Prostate gland (tissue), 2 donors: Measurements from ENCODE around the gene EPB41L4A. TPM values are rescaled to one million over a fixed set of nuclear protein-coding genes. Genes with fewer than 3 reads are reported as not detected.

Experiments
- DNase-seq: peaks from one replicate; pipeline ENCODE4 v3.0.0-alpha.2; 2019; ENCODE audit warnings: low spot score
- H3K27ac ChIP-seq, 2 donors: fragments of 200-600 bp; sonication (generic); 2 replicates each; pipeline ENCODE4 v1.5.1; 2017 to 2019
- H3K27me3 ChIP-seq: fragments of 200-600 bp; sonication (generic); replicated peaks from 2 replicates; pipeline ENCODE4 v1.5.1; 2019; ENCODE audit not compliant: insufficient read depth
- H3K36me3 ChIP-seq, 2 donors: fragments of 200-600 bp; sonication (generic); 1 replicate in 1 of 2; 2 replicates in 1 of 2; pipeline versions ENCODE4 v1.5.1 to v1.8.1; 2017 to 2019
- H3K4me1 ChIP-seq: fragments of 200-600 bp; sonication (generic); replicated peaks from 2 replicates; pipeline ENCODE4 v1.5.1; 2019
- H3K4me3 ChIP-seq, 2 donors: fragments of 200-600 bp; sonication (generic); 2 replicates each; pipeline ENCODE4 v1.5.1; 2017 to 2019
- H3K9me3 ChIP-seq: fragments of 200-600 bp; sonication (generic); 2 replicates; pipeline ENCODE4 v1.5.1; 2017
- CTCF ChIP-seq, 4 experiments: fragments of 200-600 bp in 2 of 4; fragments of 450-650 bp in 2 of 4; sonication (generic) in 2 of 4; IDR thresholded peaks; 1 replicate in 3 of 4; 2 replicates in 1 of 4; pipeline ENCODE4 v1.5.1; 2016 to 2019; ENCODE audit warnings: antibody characterized with exemption in 4 of 4, mild to moderate bottlenecking in 2 of 4, moderate library complexity in 2 of 4
- POLR2A ChIP-seq: fragments of 450-650 bp; IDR thresholded peaks from one replicate; pipeline ENCODE4 v1.6.1; 2016; ENCODE audit warnings: antibody characterized with exemption, mild to moderate bottlenecking
- POLR2AphosphoS5 ChIP-seq: sonication (generic); formaldehyde crosslinking; IDR thresholded peaks from one replicate; pipeline ENCODE4 v1.6.1; 2017; ENCODE audit warnings: antibody characterized with exemption
- WGBS: methylation state at CpG from one replicate; pipeline ENCODE4 v1.1.5; 2018; 5-methylcytosine and 5-hydroxymethylcytosine counted together
- intact Hi-C: fragments of 100-400 bp; cut with DNase I; formaldehyde crosslinking; loops from one replicate; pipeline ENCODE4 v1.14.2; 2022
- total RNA-seq, 2 donors: library from RNA; depleted of rRNA; stranded (reverse); fragments of >200 nt; gene quantifications; one replicate each; pipeline ENCODE4 v1.1.0, GENCODE V29; 2016

The EPB41L4A gene
- total RNA-seq, 2 donors from 2014 or later, result 23.0 to 37.5 TPM

DNA sequence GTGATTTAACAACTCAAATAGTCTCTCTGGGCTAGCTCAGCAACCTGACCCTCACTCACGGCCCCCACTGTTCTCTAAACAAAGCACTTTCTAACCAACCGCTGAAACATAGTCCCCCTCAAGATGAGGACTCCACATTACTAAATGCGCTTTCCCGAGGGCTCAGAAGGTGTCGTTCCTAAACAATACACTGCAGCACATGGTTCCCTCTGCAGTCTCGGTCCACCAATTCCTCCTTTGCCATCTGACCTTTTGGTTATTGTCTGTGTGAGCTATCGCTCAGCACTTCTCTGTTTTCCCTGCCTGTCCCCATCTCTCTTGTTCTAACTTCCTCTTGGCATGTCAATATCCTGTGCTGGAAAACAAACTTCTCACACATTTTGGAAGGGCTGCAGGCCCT lies 7.2 kb downstream of the EPB41L4A start:
- H3K4me1 ChIP-seq, result no peaks in the 10 kb centered on the region
- no peak for TF ChIP-seq POLR2A
- no peak for TF ChIP-seq CTCF (IDR thresholded peaks at IDR 0.05)
- TF ChIP-seq POLR2AphosphoS5, result no peak
- H3K27ac ChIP-seq, result peak overlapping the region in 1 of 2 donors; percentile 5
- 78% methylated on average over 7 of the region's 7 CpGs for WGBS
- no peak overlapping the region for H3K4me3 ChIP-seq
- intact Hi-C loops, result no loop called here
- no peak for DNase-seq
- H3K36me3 ChIP-seq, result no peaks in the 10 kb centered on the region
- no peaks in the 10 kb centered on the region for H3K9me3 ChIP-seq
- no peaks in the 10 kb centered on the region for H3K27me3 ChIP-seq

GRCh38 chr5:112407666-112408065 lies 11.4 kb downstream of the EPB41L4A start:
- no peaks in the 10 kb centered on the region for H3K9me3 ChIP-seq
- H3K4me1 ChIP-seq, result no peaks in the 10 kb centered on the region
- intact Hi-C loops, result no loop called here
- no peaks in the 10 kb centered on the region for H3K36me3 ChIP-seq
- H3K27me3 ChIP-seq, result no peaks in the 10 kb centered on the region
- WGBS, result 32% methylated on average over 2 of the region's 2 CpGs
- TF ChIP-seq POLR2A (no peak), CTCF (IDR thresholded peaks at IDR 0.05) (no peak), POLR2AphosphoS5 (no peak)
- H3K4me3 ChIP-seq, result no peak overlapping the region
- no peak overlapping the region for H3K27ac ChIP-seq
- no peak for DNase-seq

DNA sequence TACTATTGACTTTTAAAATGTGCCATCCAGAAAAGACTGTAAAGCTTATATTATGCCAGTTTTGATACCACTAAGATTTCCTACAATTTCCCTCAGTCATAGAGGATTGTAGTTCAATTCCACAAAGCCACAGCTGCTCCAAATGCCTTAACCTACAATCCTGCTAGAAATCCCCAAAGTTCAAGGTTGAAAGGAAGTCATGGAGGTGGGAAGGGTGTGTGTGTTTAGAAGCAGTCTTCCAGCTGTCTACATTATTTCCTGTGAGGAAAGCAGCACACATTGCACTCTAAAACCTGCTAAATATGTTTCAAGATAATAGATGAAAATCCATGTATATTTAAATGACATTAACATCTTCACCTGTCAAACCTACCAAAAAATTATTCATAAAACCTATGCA lies 11.8 kb downstream of the EPB41L4A start:
- intact Hi-C loops, result no loop called here
- Histone ChIP-seq H3K4me1 (no peaks in the 10 kb centered on the region), H3K4me3 (no peak overlapping the region), H3K27ac (no peak overlapping the region), H3K9me3 (no peaks in the 10 kb centered on the region), H3K27me3 (no peaks in the 10 kb centered on the region), H3K36me3 (no peaks in the 10 kb centered on the region)
- TF ChIP-seq POLR2AphosphoS5, result no peak
- no peak for TF ChIP-seq POLR2A
- TF ChIP-seq CTCF (IDR thresholded peaks at IDR 0.05), result no peak
- DNase-seq, result no peak

- TF ChIP-seq POLR2AphosphoS5, result no peak
- no peak for TF ChIP-seq POLR2A
- no peak for TF ChIP-seq CTCF (IDR thresholded peaks at IDR 0.05)
- intact Hi-C loops, result no loop called here
- Histone ChIP-seq H3K36me3 (no peaks in the 10 kb centered on the region), H3K4me3 (no peak overlapping the region), H3K27ac (no peak overlapping the region), H3K4me1 (no peaks in the 10 kb centered on the region), H3K9me3 (no peaks in the 10 kb centered on the region), H3K27me3 (no peaks in the 10 kb centered on the region)
- 90% methylated on average over 1 of the region's 1 CpG for WGBS
- no peak for DNase-seq
Measured at GRCh38 chr5:112403069-112403468, 16.0 kb downstream of the EPB41L4A start.

DNA sequence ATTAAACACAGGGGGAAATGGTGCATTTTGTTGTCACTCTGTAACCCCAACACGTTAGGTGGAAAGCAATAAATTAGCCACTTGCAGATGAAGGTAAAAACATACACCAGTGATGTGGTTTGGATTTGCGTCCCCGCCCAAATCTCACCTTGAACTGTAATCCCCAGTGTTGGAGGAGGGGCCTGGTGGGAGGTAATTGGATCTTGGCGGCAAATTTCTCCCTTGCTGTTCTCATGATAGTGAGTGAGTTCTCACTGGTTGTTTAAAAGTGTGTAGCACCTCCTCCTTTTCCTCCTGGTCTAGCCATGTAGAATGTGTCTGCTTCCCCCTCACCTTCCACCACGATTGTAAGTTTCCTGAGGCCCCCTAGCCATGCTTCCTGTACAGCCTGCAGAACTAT lies 17.2 kb downstream of the EPB41L4A start:
- no peak overlapping the region for H3K4me3 ChIP-seq
- TF ChIP-seq CTCF (IDR thresholded peaks at IDR 0.05), result no peak
- TF ChIP-seq POLR2A, result no peak
- TF ChIP-seq POLR2AphosphoS5, result no peak
- 87% methylated on average over 5 of the region's 5 CpGs for WGBS
- intact Hi-C loops, result no loop called here
- no peaks in the 10 kb centered on the region for H3K27me3 ChIP-seq
- no peak for DNase-seq
- no peaks in the 10 kb centered on the region for H3K4me1 ChIP-seq
- no peak overlapping the region for H3K27ac ChIP-seq
- no peaks in the 10 kb centered on the region for H3K9me3 ChIP-seq
- H3K36me3 ChIP-seq, result no peaks in the 10 kb centered on the region
